Measurements from ENCODE around the gene GNAI3. TPM values are rescaled to one million over a fixed set of nuclear protein-coding genes. Genes with fewer than 3 reads are reported as not detected.

The GNAI3 gene
- total and polyA plus RNA-seq, 11 donors = 1.5 to 5.4 (median 2.5) TPM

DNA sequence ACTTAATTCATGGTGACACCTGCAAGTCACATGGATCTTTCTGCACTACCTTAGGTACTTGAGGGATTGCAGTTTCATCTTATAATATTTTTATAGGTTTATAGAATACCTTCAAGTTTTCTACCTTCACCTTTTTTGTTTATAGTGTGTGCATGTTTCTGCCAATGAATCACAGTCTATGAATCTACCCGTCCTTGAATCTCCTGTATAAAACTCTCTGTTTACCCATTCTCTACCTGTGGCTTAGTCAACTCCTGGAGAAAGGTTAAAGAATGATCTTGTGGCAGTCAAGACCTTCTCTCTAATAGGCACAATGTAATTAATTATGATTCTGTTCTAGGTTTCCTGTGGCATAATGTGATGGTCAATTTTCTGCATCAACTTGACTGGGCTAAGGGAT, 116.3 kb downstream of the GNAI3 start:
- Histone ChIP-seq H3K4me3 (no peak overlapping the region), H3K4me1 (peaks cover 0 to 15% (median 7%) of the 10 kb centered on the region in 12 donors), H3K27me3 (no peaks in the 10 kb centered on the region), H3K27ac (no peak overlapping the region), H3K9me3 (no peaks in the 10 kb centered on the region), H3K36me3 (peaks cover 0 to 38% (median 14%) of the 10 kb centered on the region in 9 donors)
- no peak for TF ChIP-seq CTCF (IDR thresholded peaks at IDR 0.05)
- TF ChIP-seq POLR2A (IDR thresholded peaks at IDR 0.05) = no peak
- intact Hi-C loops (cut with DNase I) = loop anchor here in 1 of 10 donors (5.0 kb wide), 1 partner anchor 88 kb away; no protein-coding TSS in a partner anchor
- no peak for DNase-seq
- 91 to 97% (median 93%) methylated on average over 1 of the region's 1 CpG for WGBS, 4 donors
- ATAC-seq = no peak

GRCh38 chr1:109667452-109668122, 119.2 kb downstream of the GNAI3 start, which contains the start of gene GSTM2:
Gene GSTM2, plus strand, starts transcription at chr1:109668057. Its CDS starts 59 bp downstream, at chr1:109668116.
- 11 to 15% (median 13%) methylated on average over 15 to 22 of the region's 22 CpGs for WGBS, 4 donors
- TF ChIP-seq CTCF (IDR thresholded peaks at IDR 0.05) (no peak), POLR2A (IDR thresholded peaks at IDR 0.05) (peak in 1 of 2 donors; percentile 60)
- Histone ChIP-seq H3K4me1 (peaks cover 0 to 15% (median 7%) of the 10 kb centered on the region in 12 donors), H3K27me3 (no peaks in the 10 kb centered on the region), H3K36me3 (peaks cover 0 to 20% (median 7%) of the 10 kb centered on the region in 9 donors), H3K9me3 (no peaks in the 10 kb centered on the region), H3K4me3 (peak within 1 kb of the TSS; percentile 31 to 73 (median 62)), H3K27ac (peak within 1 kb of the TSS in 9 of 12 donors; percentile 13 to 68 (median 54))
- intact Hi-C loops (cut with DNase I) = loop anchor here in 1 of 10 donors (5.0 kb wide), 1 partner anchor 85 kb away; no protein-coding TSS in a partner anchor
- peak; percentile 94 to 97 (median 96) for DNase-seq
- ATAC-seq = peak; percentile 99 to 100 (median 100)

MicroRNAs within 50 kb of the gene (microRNA counts, 767-probe panel; counts per million panel counts)
- microRNA hsa-miR-197-3p = 3,924 to 4,089 counts per million in 2 donors

Other genes starting within 250 kb of the GNAI3 start
- gene MYBPHL, start 241.6 kb upstream of the GNAI3 start, total RNA-seq = 1 to 10 TPM in 2 of 9 donors, under 1 TPM in 4, not detected in 3; 0.44 to 2.5 (median 0.54) TPM
- under 1 TPM; 0.24 to 0.61 TPM for gene MYBPHL, start 241.6 kb upstream of the GNAI3 start, polyA plus RNA-seq
- gene SORT1, start 150.7 kb upstream of the GNAI3 start, total RNA-seq = 100 to 1,000 TPM in 7 of 9 donors, 10 to 100 TPM in 2; 75.5 to 346 (median 165) TPM
- gene SORT1, start 150.7 kb upstream of the GNAI3 start, polyA plus RNA-seq = 100 to 1,000 TPM in 1 of 2 donors, 10 to 100 TPM in 1; 36.9 to 133 TPM
- gene PSMA5, start 122.2 kb upstream of the GNAI3 start, total RNA-seq = 10 to 100 TPM; 24.3 to 74.9 (median 61.0) TPM
- gene PSMA5, start 122.2 kb upstream of the GNAI3 start, polyA plus RNA-seq = 10 to 100 TPM; 31.5 to 94.7 TPM
- gene SYPL2, start 82.1 kb upstream of the GNAI3 start, total RNA-seq = 10 to 100 TPM; 11.3 to 39.7 (median 25.4) TPM
- gene SYPL2, start 82.1 kb upstream of the GNAI3 start, polyA plus RNA-seq = 10 to 100 TPM; 14.7 to 36.3 TPM
- gene ATXN7L2, start 64.7 kb upstream of the GNAI3 start, total RNA-seq = 1 to 10 TPM; 1.2 to 2.8 (median 2.1) TPM
- 1 to 10 TPM; 2.0 to 3.8 TPM for gene ATXN7L2, start 64.7 kb upstream of the GNAI3 start, polyA plus RNA-seq
- gene CYB561D1, start 54.5 kb upstream of the GNAI3 start, total RNA-seq = 1 to 10 TPM; 3.4 to 8.4 (median 5.1) TPM
- 1 to 10 TPM; 2.1 to 8.1 TPM for gene CYB561D1, start 54.5 kb upstream of the GNAI3 start, polyA plus RNA-seq
- 10 to 100 TPM in 8 of 9 donors, 1 to 10 TPM in 1; 9.9 to 19.1 (median 14.9) TPM for gene AMIGO1, start 38.9 kb upstream of the GNAI3 start, total RNA-seq
- gene AMIGO1, start 38.9 kb upstream of the GNAI3 start, polyA plus RNA-seq = 1 to 10 TPM; 4.6 to 6.2 TPM
- under 1 TPM in 6 of 9 donors, not detected in 3; 0.08 to 0.72 (median 0.21) TPM for gene GPR61, start 8.7 kb upstream of the GNAI3 start, total RNA-seq
- gene GPR61, start 8.7 kb upstream of the GNAI3 start, polyA plus RNA-seq = under 1 TPM in 1 of 2 donors, not detected in 1; 0.15 TPM
- gene GNAT2, start 71.0 kb downstream of the GNAI3 start, total RNA-seq = not detected
- gene GNAT2, start 71.0 kb downstream of the GNAI3 start, polyA plus RNA-seq = not detected
- gene AMPD2, start 71.2 kb downstream of the GNAI3 start, total RNA-seq = 10 to 100 TPM in 5 of 9 donors, 1 to 10 TPM in 4; 7.5 to 29.9 (median 10.0) TPM
- 10 to 100 TPM in 1 of 2 donors, 1 to 10 TPM in 1; 7.4 to 17.1 TPM for gene AMPD2, start 71.2 kb downstream of the GNAI3 start, polyA plus RNA-seq
- gene GSTM4, start 107.5 kb downstream of the GNAI3 start, total RNA-seq = 10 to 100 TPM; 29.2 to 48.4 (median 44.5) TPM
- gene GSTM4, start 107.5 kb downstream of the GNAI3 start, polyA plus RNA-seq = 10 to 100 TPM; 21.7 to 42.1 TPM
- 10 to 100 TPM; 41.8 to 86.2 (median 62.3) TPM for gene GSTM2, start 119.4 kb downstream of the GNAI3 start, total RNA-seq
- gene GSTM2, start 119.4 kb downstream of the GNAI3 start, polyA plus RNA-seq = 100 to 1,000 TPM in 1 of 2 donors, 10 to 100 TPM in 1; 20.5 to 101 TPM
- gene GSTM1, start 139.2 kb downstream of the GNAI3 start, total RNA-seq = 10 to 100 TPM in 5 of 9 donors, not detected in 4; 17.9 to 60.0 (median 26.8) TPM
- 10 to 100 TPM in 1 of 2 donors, under 1 TPM in 1; 0.10 to 39.5 TPM for gene GSTM1, start 139.2 kb downstream of the GNAI3 start, polyA plus RNA-seq
- gene GSTM5, start 163.6 kb downstream of the GNAI3 start, total RNA-seq = 1 to 10 TPM in 7 of 9 donors, under 1 TPM in 1, not detected in 1; 0.58 to 9.0 (median 2.2) TPM
- 1 to 10 TPM in 1 of 2 donors, under 1 TPM in 1; 0.49 to 1.4 TPM for gene GSTM5, start 163.6 kb downstream of the GNAI3 start, polyA plus RNA-seq
- gene GSTM3, start 192.4 kb downstream of the GNAI3 start, total RNA-seq = 100 to 1,000 TPM in 4 of 9 donors, 10 to 100 TPM in 5; 52.3 to 237 (median 91.5) TPM
- gene GSTM3, start 192.4 kb downstream of the GNAI3 start, polyA plus RNA-seq = 100 to 1,000 TPM in 1 of 2 donors, 10 to 100 TPM in 1; 53.1 to 224 TPM
- under 1 TPM in 5 of 9 donors, not detected in 4; 0.25 to 0.75 (median 0.29) TPM for gene EPS8L3, start 215.3 kb downstream of the GNAI3 start, total RNA-seq
- under 1 TPM in 1 of 2 donors, not detected in 1; 0.30 TPM for gene EPS8L3, start 215.3 kb downstream of the GNAI3 start, polyA plus RNA-seq

Measured in heart left ventricle (tissue), 16 donors.